Activated CD4-positive, alpha-beta T cell treated with anti-CD3 and anti-CD28 coated beads, Interleukin-2, amount 50 U/mL, for 48 hours (primary cell): ENCODE measurements around the gene SLC2A13.
"Not testable (repeated sequence)": the region's sequence is repeated elsewhere in the genome, so short reads cannot be mapped to it uniquely, and the experiment has no call there.

Source experiments
- DNase-seq, 2 experiments: peaks; one replicate each; pipeline ENCODE4 v3.0.0-alpha.2; 2020

Gene SLC2A13

DNA sequence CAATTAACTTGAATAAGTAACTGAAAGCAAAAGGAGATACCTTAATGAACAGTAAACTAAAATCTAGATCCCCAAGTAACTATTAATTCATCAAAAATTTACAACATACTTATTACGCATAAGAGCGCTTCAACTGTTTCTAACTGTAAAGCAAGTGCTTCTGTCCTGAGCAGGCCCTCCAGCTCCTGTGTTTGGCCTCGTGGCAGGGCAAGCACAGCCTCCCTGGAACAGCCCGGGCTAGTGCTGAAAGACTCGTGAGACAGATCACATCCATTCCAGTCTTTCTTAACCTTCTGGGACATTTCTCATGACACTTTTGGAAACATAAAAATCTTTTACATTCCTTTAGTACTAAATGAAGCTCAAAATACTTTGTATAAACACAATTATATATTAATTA is 307.5 kb downstream of the SLC2A13 start:
- DNase-seq, result no peak

DNA sequence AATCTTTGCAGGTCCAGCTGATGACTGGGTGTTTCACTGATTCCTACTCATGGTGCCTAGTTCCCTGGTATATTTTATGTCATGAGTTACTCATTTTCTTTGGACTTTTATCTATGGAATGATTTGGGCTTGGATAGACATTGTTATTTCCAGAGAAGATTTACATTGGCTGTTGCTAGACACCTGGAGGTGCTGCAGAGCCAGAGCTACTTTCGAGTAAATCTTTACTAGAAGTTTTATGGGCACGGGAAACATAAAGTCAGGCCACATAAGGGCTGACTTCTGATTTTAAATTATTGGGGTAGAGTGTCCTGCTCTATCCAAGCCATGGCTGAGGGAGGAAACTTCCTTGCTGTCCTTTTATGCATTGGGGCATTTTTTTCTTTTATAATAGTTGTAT is 310.4 kb downstream of the SLC2A13 start:
- DNase-seq, result no peak

DNA sequence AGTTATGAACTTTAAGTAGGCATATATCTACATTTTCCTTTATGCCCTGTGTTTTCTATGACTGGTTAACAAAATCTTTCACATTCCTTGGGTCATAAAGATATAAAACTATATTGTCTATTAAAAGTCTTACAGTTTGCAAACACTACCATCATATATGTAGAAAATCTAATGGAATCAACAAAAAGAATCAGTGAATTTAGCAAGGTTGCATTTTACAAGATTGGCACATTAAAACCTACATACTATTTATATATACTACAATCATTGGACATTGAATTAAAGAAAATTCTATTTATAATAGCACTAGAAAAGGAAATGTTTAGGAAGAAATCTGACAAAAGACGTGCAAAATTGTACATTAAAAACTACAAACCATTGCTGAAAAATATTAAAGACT is 312.9 kb downstream of the SLC2A13 start:
- DNase-seq, result no peak

DNA sequence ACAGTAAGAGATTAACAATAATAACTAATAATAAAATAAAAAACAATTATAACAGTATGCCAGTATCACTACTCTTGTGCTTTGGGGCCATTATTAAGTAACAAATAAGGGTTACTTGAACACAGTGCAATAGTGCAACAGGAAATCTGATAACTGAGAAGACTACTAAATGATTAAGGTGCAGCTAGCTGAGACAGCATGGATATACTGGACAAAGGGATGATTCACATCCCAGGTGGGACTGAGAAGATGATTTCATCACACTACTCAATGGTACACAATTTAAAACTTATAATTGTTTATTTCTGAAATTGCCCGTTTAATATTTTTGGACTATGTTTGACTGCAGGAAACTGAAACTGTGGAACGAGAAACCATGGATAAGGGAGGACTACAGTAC is 317.6 kb downstream of the SLC2A13 start:
- DNase-seq, result no peak

DNA sequence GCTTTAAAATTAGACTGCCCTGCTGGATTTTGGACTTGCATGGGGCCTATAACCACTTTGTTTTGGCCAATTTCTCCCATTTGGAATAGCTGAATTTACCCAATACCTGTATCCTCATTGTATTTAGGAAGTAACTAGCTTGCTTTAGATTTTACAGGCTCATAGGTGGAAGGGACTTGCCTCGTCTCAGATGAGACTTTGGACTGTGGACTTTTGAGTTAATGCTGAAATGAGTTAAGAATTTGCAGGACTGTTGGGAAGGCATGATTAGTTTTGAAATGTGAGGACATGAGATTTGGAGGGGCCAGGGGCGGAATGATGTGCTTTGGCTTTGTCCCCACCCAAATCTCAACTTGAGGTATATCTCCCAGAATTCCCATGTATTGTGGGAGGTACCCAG is 320.1 kb downstream of the SLC2A13 start:
- DNase-seq, result not testable (repeated sequence)

DNA sequence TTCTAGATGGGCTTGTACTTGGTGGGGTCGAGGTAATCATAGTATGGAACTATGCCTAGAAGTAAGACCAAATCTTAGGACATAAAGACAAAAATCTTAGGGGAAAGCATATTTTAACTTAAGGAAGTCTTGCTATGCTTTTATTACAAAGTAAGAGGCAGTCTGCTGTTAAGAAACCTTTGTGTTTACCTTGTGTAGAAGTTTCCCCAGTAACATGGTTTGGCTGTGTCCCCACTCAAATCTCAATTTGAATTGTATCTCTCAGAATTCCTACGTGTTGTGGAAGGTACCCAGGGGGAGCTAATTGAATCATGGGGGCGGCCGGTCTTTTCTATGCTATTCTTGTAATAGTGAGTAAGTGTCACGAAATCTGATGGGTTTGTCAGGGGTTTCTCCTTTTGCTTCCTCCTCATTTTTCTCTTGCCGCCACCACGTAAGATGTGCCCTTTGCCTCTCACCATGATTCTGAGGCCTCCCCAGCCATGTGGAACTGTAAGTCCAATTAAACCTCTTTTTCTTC is 323.8 kb downstream of the SLC2A13 start:
- DNase-seq, result no peak

DNA sequence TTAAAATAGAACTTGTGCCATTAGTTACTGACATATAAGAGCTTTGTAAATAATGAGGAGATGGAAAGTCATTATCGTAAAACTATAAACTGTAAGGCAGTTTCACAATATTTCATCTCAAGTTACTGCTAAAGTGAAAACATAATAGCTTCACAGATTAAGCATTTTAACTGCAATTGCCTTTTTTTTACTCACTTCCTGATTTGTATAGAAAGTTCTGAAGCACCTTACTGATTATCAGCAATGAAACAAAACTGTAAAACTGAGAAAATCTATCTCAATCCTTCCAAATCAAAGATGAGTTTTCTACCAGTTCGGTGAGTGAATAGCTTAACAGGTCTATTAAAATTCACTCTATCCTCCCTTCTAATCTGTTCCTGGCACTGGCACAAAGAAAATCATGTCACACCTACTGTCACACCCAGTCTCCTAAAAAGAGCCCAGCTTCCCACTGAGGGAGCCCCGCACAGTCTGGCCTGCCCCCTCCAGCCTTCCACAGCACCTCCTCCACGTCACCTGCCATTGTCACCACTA is 324.9 kb downstream of the SLC2A13 start:
- DNase-seq, result no peak

DNA sequence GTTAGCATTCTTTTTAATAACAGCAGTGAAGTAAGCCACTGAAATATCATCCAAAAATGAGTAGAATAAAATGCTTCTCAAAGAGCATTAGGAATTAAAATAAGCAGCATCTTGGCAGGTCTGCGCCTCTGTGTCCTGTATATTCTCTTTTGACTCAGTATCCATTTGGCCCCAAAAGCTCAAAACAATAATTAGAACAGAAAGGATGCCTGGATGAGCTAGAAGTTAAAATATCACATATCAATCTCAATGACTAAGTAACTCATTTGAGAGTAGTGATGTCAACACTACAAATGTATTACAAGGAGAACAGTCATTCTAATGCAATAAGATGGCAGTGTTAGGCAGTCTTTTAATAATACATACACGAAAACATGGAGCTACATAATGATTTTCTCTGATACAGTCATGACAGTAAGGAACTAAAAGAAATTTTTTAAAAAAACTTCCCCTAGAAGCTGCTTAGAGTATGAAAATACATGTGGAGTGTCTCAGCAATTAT is 325.4 kb downstream of the SLC2A13 start:
- no peak for DNase-seq

DNA sequence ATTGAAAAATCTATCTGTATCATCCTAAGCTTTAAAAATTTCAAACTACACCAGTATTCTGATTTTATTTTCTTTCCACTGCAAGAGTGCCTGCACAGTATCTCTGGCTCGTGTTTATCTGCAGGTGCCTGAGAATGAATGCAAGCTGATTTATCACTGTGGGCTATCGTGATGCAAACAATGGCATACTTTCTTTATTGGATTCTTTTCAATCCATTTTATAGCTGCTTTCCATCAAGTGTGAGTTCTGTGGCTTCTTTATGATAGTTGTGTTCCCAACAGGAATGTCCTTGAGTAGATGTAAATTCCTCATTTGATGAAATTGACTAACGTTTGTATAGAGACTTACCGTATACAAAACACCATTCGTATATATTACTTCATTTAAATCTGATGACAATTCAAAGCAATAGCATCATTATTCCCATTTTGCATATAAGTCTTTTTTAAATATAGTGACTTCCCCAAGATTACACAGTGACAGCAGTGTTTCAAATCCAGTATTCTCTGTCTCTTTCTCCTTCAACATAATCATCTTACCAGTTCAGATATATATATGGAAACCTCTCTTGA is 326.0 kb downstream of the SLC2A13 start:
- no peak for DNase-seq

DNA sequence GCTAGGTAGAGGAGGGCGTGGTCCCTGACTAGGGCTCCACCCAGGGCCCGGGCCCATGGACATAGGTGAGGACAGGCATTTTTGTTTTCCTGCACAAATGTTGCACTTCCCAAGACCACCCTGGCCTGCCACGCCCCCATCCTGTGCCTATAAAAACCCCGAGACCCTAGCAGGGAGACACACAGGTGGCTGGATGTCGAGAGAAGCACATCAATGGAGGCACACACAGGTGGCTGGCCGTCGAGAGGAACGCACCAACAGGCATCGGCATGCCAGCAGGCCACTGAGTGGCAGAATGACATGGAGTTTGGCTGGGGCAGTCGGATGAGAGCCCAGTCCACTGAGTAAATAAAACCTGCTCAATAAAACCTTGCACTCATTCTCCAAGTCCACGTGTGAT is 328.4 kb downstream of the SLC2A13 start:
- no peak for DNase-seq

DNA sequence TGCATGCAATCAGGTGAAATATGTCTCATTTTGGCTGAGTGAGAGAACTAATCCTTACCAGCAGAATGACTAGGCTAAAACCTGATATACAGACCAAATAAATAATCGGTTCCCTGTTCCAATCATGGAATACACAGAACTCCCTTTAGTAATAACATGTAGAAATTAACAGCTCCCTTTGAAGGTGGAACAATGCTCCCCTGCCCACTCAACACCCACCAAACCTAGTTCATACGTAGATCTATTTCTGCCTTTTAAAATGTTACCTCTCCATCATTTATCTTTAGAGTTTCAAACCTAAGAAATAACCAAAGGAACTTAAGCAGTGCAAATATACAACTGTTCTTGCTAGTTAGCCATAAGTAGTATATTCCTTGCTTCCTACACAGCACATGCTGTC is 332.6 kb downstream of the SLC2A13 start:
- no peak for DNase-seq

DNA sequence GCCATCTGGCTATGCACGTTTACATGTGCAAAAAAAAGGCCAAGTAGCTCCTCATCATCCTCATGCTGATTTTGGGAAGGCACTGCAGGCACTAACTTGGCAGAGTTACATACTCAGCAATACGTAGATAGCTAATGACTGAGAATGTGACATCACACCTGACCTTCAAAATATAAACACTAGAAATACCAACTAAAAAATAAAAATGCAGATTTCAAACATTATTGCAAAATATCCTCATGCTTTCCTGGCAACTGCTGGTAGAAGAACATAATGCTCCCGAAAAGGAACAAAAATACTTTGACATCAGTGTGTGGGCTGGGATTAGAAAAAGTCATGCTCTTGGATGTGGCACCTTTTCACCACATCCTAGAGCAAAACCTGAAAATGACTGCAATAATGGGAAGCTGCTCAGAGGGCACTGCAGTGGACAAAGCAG is 333.0 kb downstream of the SLC2A13 start:
- no peak for DNase-seq

DNA sequence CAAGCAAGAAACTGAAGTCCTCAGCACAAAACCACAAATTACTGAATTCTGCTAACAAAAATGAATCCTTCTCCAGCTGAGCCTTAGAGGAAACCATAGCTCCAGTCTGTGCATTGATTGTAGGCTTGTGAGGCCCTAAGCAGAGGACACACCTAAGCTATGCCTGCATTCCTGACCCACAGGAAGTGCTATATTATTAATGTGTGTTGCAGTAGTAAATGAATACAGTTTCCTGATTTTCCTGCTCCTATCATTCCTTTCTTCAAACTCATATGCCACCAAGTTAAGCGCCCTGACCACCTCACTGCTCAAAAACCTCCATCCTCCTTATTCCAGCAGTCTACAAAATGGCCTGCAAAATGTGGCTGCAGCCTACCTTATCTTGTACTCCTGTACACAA is 334.4 kb downstream of the SLC2A13 start:
- DNase-seq, result no peak

DNA sequence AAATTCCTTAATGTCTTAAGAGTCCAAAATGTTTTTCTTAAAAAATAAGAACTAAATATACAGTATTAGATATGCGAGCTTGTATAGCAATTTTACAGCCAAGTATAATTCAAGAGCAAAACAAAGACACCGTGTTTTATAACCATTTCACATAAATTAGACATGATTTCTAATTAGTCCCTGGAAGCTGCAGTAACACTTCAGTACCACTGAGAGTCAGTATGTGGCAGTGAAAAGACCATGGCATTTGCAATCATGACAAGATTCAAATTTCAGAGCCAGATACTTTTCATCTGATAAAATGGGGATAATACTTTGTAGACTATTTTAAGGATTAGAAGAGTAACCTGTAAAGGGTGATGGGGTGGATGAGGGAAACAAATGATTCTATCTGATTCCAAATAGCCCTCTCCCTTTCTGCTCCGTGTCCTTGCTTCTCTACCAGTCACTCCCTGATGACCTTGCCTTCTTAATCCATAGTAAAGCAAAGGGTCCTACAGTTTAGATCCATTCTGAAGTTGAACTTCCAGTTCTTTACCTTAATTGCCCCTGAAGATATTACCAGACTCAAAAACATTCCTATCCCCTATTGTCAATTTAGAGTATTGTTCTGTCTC is 340.8 kb downstream of the SLC2A13 start:
- no peak for DNase-seq

DNA sequence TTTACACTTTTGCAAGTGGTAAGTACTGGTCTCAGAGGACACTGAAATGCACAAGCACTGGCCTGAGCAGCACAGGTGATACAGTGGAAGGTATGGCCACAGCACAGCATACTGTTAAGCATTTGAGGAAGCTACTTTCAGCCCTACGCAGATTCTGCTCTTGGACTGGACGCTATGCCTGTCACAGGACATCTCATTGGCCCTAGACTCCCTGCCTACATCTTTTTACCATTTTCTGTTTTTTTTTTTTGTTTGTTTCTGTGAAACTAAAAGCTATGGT is 342.1 kb downstream of the SLC2A13 start:
- DNase-seq, result no peak

DNA sequence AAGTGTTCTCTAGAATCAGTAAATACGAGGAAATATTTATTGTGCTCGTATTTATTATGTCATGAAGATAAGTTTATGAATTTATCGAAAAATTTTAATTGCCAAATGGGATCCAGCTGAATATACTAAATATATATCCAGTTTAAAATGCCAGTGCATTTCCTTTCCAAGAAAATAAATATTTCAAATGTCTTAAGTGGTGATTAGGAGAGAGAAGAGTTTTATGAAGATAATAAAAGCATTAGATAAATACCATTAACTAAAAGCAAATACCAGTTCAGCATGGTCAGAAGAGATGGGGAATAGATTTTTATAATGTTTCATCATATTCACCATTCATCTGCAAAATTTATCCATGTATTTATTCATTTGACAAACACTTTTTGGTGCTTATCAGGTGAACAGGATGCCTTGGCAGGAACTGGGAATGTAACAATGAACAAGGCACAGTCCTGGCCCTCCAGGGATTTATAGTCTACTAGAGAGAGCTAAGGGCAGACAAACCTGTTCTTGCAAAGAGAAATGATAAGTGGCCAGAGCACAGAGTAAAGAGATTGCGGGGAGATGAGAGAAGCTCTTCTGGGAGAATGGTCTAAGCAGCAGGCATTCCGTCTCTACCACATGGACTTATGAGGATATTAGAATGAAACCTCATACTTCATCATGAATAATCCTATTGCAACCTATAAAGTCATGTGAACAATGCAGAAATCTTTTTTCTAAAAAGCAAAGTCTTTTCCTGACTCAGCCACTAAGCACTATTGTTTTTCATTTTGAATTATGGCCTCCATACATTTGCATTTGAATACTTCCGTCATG is 342.6 kb downstream of the SLC2A13 start:
- DNase-seq, result no peak

DNA sequence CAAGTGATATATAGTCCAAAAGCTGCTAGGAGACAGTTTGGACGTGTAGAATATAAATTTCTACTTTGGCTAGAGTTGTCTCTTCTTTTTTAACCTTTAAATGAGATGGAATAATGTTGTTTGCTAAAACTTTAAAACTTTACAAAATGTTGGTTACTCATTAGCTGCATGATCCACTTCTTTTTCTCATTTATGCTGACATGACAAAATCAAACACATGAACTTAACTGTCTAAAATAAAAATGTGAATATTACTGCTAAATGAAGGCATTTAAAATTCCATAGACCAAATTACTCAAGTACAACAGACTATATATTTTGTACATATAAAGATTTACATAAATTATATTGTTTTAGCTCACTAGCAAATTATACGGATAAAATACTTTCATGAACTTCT is 350.4 kb downstream of the SLC2A13 start:
- DNase-seq, result no peak

DNA sequence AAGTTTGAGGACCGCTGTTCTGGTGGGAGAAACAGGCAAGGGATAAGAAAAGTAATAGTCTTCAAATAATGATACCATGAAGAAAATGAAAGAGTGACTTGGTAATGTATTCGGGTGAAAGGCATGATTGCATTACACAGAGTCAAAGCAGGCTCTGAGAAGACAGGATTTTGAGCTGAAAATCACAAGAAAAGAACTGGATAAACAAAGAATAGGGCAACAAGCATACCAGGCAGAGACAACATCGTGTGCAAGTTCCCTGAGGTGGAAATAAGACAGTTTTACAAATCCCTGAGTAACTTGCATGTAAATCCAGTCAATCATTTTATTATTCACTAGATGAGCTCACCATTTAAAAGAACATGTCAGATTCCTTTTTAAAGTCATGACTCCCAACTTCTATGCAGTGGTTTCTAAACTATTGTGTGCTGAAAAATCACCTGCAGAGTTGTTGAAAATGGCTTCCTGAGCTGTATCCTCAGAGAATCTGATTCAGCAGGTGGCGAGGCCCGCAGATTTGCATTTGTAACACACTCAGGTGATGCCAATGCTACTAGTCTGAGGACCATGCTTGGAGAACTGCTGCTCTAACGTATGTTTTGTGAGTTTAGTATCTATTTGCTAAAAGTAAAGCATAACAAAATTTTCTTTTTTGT is 353.3 kb downstream of the SLC2A13 start:
- DNase-seq, result no peak

DNA sequence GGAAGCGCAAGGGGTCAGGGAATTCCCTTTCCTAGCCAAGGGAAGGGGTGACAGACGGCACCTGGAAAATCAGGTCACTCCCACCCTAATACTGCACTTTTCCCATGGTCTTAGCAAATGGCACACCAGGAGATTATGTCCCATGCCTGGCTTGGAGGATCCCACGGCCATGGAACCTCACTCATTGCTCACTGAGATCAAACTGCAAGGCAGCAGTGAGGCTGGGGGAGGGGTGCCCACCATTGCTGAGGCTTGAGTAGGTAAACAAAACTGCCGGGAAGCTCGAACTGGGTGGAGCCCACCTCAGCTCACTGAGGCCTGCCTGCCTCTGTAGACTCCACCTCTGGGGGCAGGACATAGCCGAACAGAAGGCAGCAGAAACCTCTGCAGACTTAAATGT is 359.7 kb downstream of the SLC2A13 start:
- not testable (repeated sequence) for DNase-seq

DNA sequence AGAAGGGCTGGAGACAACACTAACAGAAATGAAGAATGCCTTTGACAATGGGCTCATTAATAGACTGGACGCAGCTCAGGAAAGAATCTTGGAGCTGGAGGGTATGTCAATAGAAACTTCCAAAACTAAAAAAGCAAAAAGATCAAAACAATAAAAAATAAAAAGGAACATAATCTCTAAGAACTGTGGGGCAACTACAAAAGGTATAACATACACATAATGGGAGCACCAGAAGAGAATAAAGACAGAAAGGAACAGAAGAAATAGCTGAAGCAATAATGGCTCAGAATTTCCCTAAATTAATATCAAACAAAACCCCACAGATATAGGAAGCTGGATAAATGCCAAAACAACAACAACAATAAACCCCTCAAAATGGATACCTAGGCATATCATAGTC is 362.2 kb downstream of the SLC2A13 start:
- DNase-seq, result no peak

DNA sequence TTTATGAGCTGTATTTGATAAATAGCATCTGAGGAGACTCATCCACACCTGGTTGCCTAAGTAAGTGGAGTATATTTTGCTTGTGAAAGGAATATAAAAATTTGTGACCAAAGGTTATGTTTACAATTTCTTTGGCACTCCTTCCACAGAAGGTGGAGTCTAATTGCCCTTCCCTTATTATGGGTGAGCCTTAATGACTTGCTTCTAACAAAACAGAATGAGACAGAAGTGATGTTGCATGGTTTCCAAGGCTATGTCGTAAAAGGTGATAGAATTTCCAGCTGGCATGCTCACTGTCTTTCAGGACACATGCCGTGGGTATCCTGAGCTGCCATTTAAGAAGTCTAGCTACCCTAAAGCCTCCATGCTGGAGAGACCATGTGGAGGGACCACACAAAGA is 369.5 kb downstream of the SLC2A13 start:
- no peak for DNase-seq

DNA sequence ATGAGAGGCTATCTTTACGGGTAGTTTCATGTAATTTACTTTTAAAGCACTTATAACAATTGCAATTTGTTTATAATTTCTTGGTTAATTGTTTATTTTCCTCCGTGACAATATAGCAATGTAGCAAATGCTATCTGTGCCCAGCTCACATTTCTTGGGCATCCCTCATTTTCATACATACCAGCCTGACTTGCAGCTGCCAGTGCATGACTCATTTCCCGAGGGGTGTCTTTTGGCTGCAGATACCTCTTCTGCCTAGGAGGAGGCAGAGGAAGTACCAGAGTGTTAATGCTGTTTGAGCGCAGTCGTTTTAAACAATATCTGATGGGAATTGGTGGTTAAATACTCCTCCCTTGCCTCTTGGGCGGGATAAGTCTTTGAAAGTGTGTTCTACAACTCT is 382.1 kb downstream of the SLC2A13 start:
- DNase-seq, result no peak

DNA sequence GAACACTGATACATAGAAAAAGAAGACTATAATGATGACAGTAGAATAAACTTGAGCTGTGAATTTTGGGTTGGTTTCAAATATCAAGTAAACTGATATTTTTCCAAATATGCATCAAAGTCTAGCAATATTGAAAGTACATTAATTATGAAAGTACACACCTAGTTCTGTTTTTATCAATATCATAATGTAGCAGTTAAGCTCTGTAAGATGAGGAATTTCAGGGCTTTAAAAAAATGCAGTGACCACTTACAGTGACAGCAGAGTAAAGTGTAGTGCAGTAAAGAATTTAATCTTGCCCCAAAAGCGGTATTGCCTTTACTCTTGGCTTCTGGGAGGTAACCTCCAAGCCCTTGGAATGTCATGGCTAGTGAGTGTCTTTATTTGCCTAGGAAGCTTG is 383.4 kb downstream of the SLC2A13 start:
- DNase-seq, result no peak
